ENCODE data around the gene YTHDF2.

DNA sequence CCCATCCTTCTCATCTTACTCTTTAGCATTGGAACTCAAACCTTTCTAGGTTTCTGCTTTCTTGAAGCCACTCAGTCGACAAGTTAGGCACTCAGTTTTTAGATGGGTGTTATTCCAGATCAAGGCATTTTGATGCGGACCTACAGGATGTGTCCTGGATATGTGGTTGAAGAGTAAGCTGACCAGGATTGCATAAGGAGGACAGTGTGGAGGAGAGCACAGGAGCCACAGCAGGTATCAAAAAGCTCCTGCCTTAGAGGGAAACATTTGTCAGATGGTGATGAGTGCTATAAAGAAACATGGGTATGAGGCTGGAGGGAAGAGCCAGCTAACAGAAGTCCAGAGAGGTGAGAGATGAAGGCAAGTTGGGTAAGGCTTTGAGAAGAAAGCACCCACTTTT is 41.3 kb downstream of the YTHDF2 start:
- TF ChIP-seq, protein P1, sequence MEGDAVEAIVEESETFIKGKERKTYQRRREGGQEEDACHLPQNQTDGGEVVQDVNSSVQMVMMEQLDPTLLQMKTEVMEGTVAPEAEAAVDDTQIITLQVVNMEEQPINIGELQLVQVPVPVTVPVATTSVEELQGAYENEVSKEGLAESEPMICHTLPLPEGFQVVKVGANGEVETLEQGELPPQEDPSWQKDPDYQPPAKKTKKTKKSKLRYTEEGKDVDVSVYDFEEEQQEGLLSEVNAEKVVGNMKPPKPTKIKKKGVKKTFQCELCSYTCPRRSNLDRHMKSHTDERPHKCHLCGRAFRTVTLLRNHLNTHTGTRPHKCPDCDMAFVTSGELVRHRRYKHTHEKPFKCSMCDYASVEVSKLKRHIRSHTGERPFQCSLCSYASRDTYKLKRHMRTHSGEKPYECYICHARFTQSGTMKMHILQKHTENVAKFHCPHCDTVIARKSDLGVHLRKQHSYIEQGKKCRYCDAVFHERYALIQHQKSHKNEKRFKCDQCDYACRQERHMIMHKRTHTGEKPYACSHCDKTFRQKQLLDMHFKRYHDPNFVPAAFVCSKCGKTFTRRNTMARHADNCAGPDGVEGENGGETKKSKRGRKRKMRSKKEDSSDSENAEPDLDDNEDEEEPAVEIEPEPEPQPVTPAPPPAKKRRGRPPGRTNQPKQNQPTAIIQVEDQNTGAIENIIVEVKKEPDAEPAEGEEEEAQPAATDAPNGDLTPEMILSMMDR (IDR thresholded peaks at IDR 0.05): no peak
- TF ChIP-seq POLR2A (IDR thresholded peaks at IDR 0.05): no peak
